GM19351 (cell line): ENCODE data around the gene CNN1.

Experiments
- ATAC-seq: cut with Tn5 transposase; IDR thresholded peaks from one replicate; pipeline ENCODE4 v1.9.1; 2021; ENCODE audit warnings: mild to moderate bottlenecking, moderate library complexity; ENCODE audit not compliant: unreplicated experiment

Gene CNN1

DNA sequence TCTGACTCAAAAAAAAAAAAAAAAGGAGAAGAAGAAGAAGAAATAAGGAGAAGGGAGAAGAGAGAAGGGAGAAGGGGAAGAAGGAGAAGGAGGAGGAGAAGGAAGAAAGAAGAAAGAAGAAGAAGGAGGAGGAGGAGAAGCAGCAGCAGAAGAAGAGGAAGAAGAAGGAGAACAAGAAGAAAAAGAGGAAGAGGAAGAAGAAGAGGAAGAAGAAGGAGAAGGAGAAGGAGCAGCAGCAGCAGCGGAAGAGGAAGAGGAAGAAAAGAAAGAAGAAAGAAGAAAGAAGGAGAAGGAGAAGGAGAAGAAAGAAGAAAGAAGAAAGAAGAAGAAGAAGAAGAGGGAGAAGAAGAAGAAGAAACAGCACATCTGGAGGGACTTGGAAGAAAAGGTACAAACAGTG lies 4.1 kb upstream of the CNN1 start:
- no peak for ATAC-seq

DNA sequence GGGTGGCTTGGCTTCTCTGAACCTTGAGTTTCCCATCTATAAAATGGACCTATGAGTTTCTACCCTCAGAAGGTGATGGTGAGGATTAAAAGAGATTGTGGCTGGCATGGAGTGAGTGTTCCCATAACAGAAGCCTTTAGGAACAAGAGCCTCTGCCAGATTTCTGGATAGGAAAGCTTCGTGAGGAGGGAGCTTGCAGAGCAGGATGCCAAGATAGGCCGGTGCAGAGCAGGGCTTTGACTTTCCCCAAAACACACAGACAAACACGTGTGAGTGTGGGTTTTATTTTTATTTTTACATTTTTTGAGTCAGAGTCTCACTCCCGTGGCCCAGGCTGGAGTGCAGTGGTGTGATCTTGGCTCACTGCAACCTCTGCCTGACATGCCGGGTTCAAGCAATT lies 3.7 kb upstream of the CNN1 start:
- no peak for ATAC-seq

DNA sequence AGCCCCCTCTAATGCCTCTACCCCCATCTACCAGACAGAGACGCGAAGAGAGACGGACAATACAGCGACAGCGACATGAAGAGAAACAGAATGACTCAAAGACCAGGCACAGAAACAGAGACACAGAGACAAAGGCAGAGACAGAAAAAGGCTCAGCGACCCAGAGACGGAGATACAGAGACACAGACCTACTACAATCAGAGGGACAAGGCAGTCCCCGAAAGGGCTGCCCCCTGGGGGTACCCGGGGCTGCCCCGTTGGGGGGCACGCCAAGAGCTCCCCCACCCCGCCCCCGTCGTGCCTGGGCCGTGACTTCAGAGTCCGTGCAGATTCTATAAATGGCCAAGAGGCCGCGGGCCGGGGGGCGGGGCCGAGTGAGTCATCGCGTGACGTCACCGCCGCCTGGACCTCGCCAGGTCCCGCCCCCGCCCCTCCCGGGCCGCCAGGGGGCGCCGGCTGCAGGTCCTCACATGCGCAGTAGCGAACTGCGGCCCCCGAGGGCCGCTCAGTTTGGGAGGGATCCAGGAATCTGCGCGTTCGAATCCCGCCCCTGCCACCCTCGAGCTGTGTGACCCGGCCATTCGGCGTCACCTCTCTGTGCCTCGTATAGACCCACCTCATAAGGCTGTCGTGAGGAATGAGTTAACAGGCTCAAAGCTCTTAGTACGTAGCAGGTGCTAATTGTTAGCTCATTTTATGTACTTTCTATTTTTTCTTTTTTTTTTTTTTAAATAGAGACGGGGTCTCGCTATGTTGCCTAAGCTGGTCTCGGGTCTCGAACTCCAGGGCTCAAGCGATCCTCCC lies 2.7 kb upstream of the CNN1 start:
- ATAC-seq: no peak

DNA sequence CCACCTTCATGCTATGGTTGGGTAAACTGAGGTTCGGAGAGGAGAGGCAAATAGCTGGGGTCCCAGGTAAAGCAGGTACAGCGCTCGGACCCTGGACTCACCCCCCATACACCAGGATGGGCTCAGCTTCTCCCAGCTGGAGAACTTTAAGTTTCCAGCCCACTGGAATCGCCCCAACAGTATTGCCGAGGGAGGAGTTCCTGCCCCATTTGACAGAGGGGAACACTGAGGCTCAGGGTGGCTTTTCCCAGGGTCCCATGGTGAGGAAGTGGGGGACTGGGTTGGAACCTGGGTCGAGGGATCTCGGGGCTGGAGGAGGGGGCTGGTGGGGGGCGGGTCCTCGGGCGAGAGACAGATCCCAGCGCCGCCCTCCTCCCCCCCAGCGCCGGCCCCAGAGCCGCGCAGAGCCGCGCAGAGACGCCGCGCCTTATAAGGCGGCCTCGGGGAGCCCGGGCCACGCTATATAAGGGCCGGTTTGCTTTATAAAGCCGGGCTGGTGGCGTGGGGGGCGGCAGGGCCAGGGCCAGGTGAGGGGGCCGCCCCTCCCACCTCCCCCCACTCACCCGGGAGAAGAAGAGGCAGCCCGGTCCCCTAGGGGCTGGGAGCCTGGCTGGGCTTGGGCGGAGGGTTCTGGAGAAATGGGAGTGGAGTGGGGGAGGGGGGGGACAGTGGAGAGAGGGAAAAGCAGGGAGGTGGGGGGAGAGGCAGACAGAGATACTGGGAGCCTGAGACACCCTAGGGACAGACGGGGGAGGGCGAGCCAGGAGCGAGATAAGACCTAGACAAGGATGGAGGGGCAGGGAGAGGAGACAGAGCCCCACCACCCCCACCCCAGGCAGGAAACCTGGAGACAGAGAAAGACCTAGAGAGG lies 1.1 kb downstream of the CNN1 start:
- no peak for ATAC-seq

DNA sequence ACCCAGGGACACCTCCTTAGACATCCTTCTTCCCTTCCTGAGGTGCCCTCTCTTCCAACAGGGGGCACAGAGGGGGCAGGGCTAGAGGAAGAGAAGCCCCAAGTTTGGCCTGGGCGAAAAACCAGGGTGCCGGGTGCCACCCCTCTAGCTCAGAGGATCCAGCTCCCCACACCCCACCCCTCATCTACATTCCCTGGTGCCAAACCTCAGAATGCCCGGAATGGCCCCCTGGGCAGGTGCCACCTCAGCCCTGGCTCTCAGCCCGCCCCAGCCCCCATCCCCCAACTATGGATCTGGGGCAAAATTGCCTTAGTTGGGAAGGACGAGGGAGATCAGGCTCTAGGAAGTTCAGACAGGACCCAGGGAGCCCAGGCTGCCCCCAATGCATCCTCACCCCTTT lies 2.0 kb downstream of the CNN1 start:
- no peak for ATAC-seq

DNA sequence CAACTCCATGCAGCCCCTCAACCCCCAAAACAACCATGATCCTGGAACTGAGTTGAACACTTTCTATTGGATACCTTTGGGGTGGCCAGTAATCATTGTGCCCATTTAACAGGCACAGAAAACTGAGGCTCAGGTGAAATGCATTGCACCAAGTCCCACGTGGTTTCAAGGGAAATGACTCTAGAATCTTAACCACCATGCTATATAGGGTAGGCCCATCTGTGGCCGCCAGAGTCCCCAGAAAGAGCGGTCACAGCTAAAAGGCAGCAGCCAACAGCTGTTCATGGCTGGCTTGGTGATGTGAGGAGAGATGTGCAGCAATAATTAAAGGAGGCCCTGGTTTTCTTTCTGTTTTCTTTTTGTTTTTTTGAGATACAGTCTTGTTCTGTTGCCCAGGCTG lies 2.6 kb downstream of the CNN1 start:
- ATAC-seq: peak; percentile 47

DNA sequence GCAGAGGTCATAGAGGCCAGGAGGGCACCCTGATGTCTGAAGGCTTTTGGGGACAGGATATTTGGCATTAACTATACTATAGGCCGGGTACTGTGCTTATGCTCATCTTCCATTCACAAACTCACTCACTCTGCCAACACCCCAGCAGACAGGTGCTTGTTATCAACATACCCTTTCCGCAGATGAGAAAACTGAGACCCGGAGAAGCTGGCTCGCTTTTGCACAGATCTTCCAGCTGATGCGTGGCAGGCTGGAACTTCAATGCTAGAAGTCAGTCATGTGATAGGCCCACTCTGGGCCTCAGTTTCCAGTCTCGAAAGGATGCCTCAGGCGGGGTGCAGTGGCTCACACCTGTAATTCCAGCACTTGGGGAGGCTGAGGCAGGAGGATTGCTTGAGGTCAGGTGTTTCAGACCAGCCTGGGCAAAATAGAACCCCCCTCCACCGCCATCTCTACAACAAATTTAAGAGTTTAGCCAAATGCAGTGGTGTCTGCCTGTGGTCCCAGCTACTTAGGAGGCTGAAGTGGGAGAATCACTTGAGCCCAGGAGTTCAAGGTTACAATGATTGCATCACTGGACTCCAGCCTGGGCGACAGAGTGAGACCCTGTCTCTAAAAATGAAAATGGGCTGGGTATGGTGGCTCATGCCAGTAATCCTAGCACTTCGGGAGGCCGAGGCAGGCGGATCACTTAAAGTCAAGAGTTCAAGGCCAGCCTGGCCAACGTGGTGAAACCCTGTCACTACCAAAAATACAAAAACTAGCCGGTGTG lies 9.5 kb downstream of the CNN1 start:
- no peak for ATAC-seq

DNA sequence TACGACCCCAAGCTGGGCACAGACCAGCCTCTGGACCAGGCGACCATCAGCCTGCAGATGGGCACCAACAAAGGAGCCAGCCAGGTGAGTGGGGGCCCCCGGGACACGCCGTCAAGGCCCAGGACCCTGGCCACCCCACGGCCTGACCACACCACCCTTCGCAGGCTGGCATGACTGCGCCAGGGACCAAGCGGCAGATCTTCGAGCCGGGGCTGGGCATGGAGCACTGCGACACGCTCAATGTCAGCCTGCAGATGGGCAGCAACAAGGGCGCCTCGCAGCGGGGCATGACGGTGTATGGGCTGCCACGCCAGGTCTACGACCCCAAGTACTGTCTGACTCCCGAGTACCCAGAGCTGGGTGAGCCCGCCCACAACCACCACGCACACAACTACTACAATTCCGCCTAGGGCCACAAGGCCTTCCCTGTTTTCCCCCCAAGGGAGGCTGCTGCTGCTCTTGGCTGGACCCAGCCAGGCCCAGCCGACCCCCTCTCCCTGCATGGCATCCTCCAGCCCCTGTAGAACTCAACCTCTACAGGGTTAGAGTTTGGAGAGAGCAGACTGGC lies 10.8 kb downstream of the CNN1 start:
- ATAC-seq: no peak

DNA sequence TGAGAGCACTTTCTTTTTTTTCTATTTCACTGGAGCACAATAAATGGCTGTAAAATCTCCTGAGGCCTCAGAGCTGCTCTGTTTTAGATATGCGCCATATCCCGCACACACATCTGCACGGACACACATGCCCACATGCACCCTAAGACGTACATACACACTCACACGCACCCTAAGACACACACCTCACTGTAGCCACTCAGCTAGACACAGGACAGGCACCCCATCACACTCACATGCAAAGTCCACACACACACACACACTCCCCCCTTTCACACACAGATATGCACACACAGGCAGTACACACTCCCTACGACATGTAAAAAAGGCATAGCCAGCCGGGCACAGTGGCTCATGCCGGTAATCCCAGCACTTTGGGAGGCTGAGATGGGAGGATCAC lies 11.6 kb downstream of the CNN1 start:
- ATAC-seq: no peak

DNA sequence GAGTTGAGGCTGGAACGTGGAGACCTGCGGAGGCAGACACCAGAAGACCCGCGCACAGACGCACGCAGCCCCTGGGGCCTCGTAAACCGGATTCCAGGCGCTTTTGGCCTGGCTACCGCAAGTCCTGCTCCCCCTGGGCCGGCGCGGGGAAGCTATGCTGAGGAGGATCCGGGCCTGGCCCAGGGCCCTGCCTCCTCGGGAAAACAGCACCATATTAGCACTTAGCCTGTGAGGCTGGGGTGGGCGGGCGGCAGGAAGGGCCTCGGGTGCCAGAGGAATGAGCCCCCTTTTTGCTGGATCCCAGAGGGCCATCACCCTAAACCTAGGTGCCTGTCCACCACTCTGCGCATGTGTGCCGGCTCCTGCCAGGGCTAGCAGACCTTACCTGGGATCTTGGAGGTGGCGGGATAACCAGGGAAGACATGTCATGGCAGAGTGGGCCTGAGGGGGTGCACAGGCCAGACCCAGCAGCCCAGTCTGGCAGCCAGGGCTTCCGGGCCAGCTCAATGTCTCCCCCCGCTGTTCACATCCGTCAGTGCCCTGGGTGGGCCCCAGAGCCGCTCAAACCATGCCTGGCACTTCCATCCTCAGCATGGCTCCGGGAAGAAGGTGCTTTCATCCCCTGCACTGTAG lies 13.1 kb downstream of the CNN1 start:
- no peak for ATAC-seq

DNA sequence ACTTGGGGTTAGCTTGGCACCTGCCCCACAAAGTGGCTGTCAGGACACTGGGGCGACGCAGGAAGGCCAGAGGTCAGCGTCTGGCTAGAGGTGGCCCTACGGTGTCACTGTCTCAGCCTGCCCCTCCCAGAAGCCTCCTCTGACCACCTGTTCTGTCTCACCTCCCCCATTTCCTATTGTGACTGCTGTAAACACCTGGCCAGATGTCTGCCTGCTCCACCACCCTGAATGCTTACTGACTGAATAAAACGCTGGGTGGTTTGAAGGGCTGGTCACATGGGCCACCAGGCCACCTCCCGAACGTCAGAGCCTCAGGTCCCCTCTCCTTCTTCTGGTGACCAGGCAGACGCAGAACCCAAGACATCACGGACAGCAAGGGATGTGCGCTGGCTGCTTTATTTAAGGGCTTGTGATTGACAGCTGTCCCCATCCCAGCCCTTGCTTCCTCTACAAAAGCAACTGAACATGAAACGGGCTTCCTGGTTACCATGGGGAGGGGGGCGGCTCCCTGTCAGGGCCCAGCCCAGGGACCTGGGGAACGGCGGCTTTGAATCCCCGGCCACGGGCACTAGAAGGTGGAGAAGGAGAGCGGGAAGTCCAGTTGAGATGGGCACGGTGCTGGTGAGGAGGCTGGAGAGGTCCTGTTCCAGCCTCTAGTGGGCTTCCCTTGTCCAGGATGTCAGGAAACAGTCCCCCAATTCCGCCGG lies 14.2 kb downstream of the CNN1 start:
- no peak for ATAC-seq

DNA sequence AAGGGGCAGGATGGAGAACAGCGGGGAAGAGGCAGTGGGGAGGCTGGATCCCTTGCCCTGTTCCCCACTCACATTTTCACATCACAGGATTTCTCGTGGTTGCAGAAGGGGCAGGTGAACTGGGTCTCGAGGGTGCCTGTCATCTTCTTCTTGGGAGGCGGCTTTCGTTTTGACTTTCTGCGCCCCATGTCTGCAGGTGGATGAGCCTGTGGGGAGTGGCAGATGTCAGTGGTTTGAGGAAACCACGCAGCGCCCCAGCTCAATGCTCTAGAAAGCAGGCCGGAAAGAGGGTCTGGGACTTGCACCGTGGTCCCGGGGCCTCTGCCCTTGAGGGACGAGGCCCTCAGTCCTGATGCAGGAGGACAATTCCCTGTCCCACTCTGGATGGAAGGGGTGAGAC lies 15.5 kb downstream of the CNN1 start:
- ATAC-seq: no peak

DNA sequence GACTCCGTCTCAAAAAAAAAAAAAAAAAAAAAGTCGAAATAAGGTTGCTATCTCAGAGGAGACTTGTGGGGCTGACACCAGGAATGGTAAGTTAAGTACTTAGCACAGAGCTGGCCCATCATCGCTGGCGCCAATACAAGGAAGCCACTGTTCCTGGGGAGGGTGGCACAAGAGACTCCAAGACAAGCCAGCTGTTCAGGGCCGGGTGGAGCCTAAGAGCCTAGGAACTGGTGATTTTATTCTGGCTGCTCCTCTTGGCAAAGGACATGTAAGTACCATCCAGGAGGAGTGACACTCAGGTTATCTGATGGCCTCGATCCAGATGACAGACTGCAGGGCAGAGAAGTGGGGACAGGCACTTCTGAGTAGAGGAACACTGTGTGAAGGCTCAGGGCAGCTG lies 16.6 kb downstream of the CNN1 start:
- no peak for ATAC-seq

DNA sequence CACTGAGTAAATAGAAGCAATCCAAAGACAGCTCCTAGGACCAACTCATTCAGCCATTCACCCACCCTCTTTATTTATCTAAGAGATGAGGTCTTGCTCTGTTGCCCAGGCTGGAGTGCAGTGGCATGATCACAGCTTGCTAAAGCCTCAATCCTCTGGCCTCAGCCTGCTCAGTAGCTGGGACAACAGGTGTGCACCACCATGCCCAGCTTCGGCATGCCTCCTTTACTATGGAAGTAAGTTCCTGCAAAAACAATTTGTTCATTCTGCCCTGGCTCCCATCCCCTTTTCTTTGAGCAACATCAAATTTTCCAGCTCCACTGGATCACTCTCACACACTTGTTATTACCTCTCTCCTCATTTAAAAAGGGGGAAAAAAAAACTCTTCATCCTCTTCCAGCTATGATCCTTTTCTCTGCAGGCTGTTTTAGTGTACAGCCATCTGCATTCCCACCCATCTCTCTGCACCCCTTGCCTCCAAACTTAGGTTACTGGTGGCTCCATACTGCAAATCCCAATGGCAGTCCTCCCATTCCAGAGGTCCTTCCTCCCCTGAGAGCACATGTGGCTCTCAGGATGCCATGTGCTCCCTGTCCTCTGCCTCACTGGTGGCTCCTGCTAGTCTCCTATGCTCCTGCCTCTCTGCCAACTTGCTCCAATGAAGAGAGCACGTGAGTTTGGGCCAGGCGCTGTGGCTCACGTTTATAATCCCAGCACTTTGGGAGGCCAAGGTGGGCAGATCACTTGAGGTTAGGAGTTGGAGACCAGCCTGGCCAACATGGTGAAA lies 18.2 kb downstream of the CNN1 start:
- ATAC-seq: no peak

DNA sequence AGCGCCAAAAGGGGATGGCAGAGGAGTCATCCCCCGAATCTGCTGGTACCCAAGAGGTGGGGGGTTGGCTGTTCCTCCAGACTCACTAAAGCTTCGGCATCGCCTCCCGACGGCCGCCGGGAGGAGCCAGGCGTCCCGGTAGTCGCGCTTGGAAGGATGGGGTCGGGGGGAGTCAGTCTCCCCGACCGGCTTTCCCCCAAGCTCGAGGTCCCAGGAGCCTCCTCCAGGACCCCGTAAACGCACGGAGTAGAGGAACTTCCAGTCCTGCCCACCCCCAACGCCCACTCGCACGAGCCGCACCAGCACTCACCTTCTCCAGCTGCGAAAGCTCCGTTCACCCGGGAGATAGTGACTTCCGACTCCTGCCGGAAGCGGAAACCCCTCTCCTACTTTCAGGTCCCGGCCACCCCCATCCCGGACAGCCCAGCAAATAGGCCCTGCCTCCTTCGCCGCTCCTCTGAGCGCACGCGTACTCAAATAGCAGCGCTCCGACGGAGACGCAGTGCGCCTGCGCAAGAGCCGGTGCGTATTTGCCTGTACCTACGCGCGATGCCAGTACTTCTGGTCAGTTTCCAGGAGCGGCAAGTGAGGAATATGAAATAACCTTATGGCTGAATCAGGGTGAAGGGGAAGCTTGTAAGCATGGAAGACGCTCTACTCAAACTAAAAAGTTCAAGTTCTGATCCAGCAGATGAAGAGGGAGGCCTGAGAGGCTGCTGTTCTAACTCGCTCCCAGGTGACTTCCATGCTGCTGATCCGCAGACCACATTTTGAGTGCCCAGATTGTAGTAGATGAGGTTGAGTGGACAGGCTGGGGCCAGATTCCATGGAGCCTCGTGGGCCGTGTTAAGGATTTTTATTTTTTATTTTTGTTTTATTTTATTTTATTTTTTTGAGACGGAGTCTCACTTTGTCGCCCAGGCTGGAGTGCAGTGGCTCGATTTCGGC lies 20.5 kb downstream of the CNN1 start, which contains the start of gene ELOF1:
Gene ELOF1 (minus strand): TSS at position 350 of the 948 bp plus-strand sequence. CDS start 4,883 bp downstream, outside the sequence.
- ATAC-seq: peak; percentile 75

DNA sequence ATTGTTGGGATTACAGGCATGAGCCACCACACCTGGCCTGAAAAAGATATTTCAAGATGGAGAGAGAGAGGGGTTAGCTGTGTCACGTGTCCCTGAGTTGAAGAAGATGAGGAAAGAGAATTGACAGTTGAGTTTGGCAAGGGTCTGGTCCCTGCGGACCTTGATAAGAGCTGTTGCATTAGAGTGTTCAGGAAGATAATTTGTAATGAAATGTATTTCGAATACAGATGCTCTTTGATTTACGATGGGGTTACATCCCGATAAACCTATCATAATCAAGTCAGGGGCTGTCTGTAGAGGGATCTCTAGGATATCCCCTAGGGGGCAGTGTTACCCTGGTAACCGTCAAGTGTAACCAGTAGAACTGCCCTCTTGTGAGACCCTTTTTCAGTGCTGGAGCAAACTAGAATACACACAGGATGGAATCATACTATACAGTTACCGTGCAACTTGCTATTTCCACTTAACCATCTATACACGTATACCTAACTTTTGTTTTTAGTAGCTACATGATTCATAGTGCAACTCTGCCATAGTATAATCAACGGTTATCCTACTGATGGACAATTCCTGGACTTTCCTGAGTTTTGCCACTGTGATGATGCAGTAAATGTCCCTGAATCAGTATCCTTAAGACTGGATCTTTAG lies 21.9 kb downstream of the CNN1 start:
- peak; percentile 62 for ATAC-seq

DNA sequence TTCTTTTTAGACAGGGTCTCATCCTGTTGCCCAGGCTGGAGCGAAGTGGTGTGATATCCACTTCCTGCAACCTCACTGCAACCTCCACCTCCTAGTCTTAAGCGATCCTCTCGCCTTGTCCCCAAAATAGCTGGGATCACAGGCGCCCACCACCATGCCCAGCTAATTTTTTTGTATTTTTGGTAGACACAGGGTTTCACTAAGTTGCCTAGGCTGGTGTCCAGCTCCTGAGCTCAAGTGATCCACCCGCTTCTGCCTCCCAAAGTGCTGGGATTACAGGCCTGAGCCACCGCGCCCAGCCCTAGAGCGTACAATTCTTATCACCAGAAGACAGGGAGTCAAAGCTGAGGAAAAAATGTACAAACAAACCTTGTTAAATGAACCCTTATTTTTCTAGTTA lies 24.9 kb downstream of the CNN1 start:
- no peak for ATAC-seq
